DMS79 treated with DMSO at 0.1 percent for 48 hours (cell line): ENCODE measurements around the gene SMAD1.

ENCODE experiments used
- DNase-seq: peaks from one replicate; lab custom pipeline; 2025; lab: John Stamatoyannopoulos, UW

The SMAD1 gene

GRCh38 chr4:145481164-145481941 lies at the start of gene SMAD1:
TSS of gene SMAD1 (plus strand) at chr4:145481853. CDS start at chr4:145514614, 32,761 bp downstream.
- DNase-seq, result peak; percentile 45

- DNase-seq, result no peak
Observed at GRCh38 chr4:145433684-145434083, 48.0 kb upstream of the SMAD1 start.

GRCh38 chr4:145435646-145436045 lies 46.0 kb upstream of the SMAD1 start:
- no peak for DNase-seq

GRCh38 chr4:145436114-145436513 lies 45.5 kb upstream of the SMAD1 start:
- DNase-seq, result no peak

GRCh38 chr4:145436796-145437195 lies 44.9 kb upstream of the SMAD1 start:
- DNase-seq, result peak; percentile 1

GRCh38 chr4:145437466-145437865 lies 44.2 kb upstream of the SMAD1 start:
- DNase-seq, result no peak

- no peak for DNase-seq
Observed at GRCh38 chr4:145438298-145438697, 43.4 kb upstream of the SMAD1 start.

GRCh38 chr4:145440292-145441007 lies 41.2 kb upstream of the SMAD1 start:
- DNase-seq, result no peak

GRCh38 chr4:145446184-145446583 lies 35.5 kb upstream of the SMAD1 start:
- DNase-seq, result no peak

- no peak for DNase-seq
Observed at GRCh38 chr4:145451895-145452294, 29.8 kb upstream of the SMAD1 start.

- DNase-seq, result no peak
Observed at GRCh38 chr4:145452447-145453162, 29.0 kb upstream of the SMAD1 start.

GRCh38 chr4:145453163-145453520 lies 28.5 kb upstream of the SMAD1 start:
- no peak for DNase-seq

GRCh38 chr4:145473203-145473602 lies 8.4 kb upstream of the SMAD1 start:
- DNase-seq, result no peak

GRCh38 chr4:145480257-145480656 lies 1.4 kb upstream of the SMAD1 start:
- DNase-seq, result no peak

GRCh38 chr4:145481942-145482208 lies 222 bp downstream of the SMAD1 start:
- no peak for DNase-seq

- DNase-seq, result peak; percentile 51
Observed at GRCh38 chr4:145482209-145483037, 770 bp downstream of the SMAD1 start.

GRCh38 chr4:145483514-145483913 lies 1.9 kb downstream of the SMAD1 start:
- peak; percentile 13 for DNase-seq

GRCh38 chr4:145484225-145484846 lies 2.7 kb downstream of the SMAD1 start:
- no peak for DNase-seq

GRCh38 chr4:145485120-145485519 lies 3.5 kb downstream of the SMAD1 start:
- DNase-seq, result no peak

- no peak for DNase-seq
Observed at GRCh38 chr4:145486603-145487002, 5.0 kb downstream of the SMAD1 start.

GRCh38 chr4:145487631-145488030 lies 6.0 kb downstream of the SMAD1 start:
- no peak for DNase-seq

- DNase-seq, result no peak
Observed at GRCh38 chr4:145488310-145488709, 6.7 kb downstream of the SMAD1 start.
